Colonic mucosa (tissue), 4 donors: Measurements from ENCODE around the gene AGFG1. TPM values are rescaled to one million over a fixed set of nuclear protein-coding genes. Genes with fewer than 3 reads are reported as not detected.

Experiments
- DNase-seq: peaks from one replicate; pipeline ENCODE4 v3.0.0-alpha.2; 2020
- H3K27ac ChIP-seq: fragments of 200-600 bp; one replicate; pipeline ENCODE4 v1.8.0; 2021
- H3K27me3 ChIP-seq: fragments of 200-600 bp; one replicate; pipeline ENCODE4 v1.8.0; 2021
- H3K36me3 ChIP-seq: fragments of 200-600 bp; one replicate; pipeline ENCODE4 v1.8.0; 2021
- H3K4me1 ChIP-seq: fragments of 200-600 bp; one replicate; pipeline ENCODE4 v1.8.0; 2021; ENCODE audit warnings: mild to moderate bottlenecking
- H3K4me3 ChIP-seq: fragments of 200-600 bp; one replicate; pipeline ENCODE4 v1.8.0; 2021
- H3K9ac ChIP-seq, 2 donors: one replicate each; pipeline ENCODE4 v1.7.0; 2013; ENCODE audit warnings: control low read depth in 2 of 2, low read depth in 2 of 2, low read length in 2 of 2
- H3K9me3 ChIP-seq: fragments of 200-600 bp; one replicate; pipeline ENCODE4 v1.8.0; 2021
- CTCF ChIP-seq: fragments of 200-600 bp; IDR thresholded peaks from one replicate; pipeline ENCODE4 v1.8.0; 2022; ENCODE audit warnings: antibody characterized with exemption, mild to moderate bottlenecking
- intact Hi-C: fragments of 100-400 bp; cut with DNase I; formaldehyde crosslinking; loops from one replicate; pipeline ENCODE4 v1.14.1; 2022
- total RNA-seq, 2 donors: library from RNA; stranded (reverse); fragmentation: NEBNext Ultra II Directional in 1 of 2; extraction: Animal tissue kit (Norgen Biotek cat#: 25700) in 1 of 2; gene quantifications; one replicate each; pipeline ENCODE4 v1.2.1, GENCODE V29; 2021
- donor health status: healthy.
- donor health status: DM: no; HTN: no; CAD: no.
- donor health status: DM: no; HTN: no; CAD: no.

Gene AGFG1
- total RNA-seq, 2 donors from 2014 or later, result 83.3 to 101 TPM

GRCh38 chr2:227524665-227525064, 52.7 kb downstream of the AGFG1 start:
- no peak for TF ChIP-seq CTCF
- no peak overlapping the region for H3K4me3 ChIP-seq
- no peaks in the 10 kb centered on the region for H3K36me3 ChIP-seq
- no peak overlapping the region for H3K9ac ChIP-seq
- H3K27me3 ChIP-seq, result no peaks in the 10 kb centered on the region
- intact Hi-C loops, result no loop called here
- no peak for DNase-seq
- no peak overlapping the region for H3K27ac ChIP-seq
- no peaks in the 10 kb centered on the region for H3K4me1 ChIP-seq
- no peaks in the 10 kb centered on the region for H3K9me3 ChIP-seq

DNA sequence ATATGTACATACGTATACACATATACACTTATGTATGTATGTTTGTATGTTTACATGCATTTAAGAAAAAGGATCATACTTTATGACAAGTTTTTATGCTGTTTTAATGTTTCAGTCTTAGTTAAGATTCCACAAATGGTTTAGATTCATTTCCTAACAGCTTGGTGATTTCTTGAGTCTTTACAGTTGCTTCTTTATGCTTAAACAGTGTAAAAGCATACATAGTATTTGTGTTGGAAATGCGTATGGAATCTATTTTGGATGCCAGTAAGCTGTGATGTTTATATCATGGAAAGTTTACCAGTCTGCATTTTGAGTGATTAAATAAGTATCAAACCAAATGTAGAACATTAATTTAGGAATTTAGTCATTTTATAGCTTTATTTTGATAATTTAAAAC, 55.4 kb downstream of the AGFG1 start:
- no peak overlapping the region for H3K9ac ChIP-seq
- H3K9me3 ChIP-seq, result no peaks in the 10 kb centered on the region
- intact Hi-C loops, result no loop called here
- no peak for TF ChIP-seq CTCF
- no peaks in the 10 kb centered on the region for H3K36me3 ChIP-seq
- H3K27ac ChIP-seq, result no peak overlapping the region
- H3K27me3 ChIP-seq, result no peaks in the 10 kb centered on the region
- no peaks in the 10 kb centered on the region for H3K4me1 ChIP-seq
- no peak for DNase-seq
- H3K4me3 ChIP-seq, result no peak overlapping the region

- TF ChIP-seq CTCF, result no peak
These were observed 56.8 kb downstream of the AGFG1 start for GRCh38 chr2:227528803-227529202.

DNA sequence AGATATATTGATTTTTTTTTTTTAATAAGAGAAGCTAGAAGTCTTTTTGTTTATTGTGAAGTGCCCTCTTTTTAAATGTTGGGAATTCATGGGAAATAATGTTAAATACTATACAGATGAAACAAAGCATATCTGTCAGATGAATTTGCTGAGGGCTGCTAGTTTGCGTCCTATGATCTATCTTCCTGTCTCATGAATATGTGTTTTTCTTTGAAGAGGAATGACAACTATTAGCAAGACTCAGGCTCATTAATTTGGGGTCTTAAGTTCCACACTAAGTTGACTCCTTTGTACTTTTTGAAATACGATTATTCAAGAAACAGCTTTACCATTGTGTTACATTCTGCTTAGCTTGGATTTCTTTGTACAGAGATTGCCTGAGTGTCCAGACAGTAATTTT, 57.9 kb downstream of the AGFG1 start:
- Histone ChIP-seq H3K27me3 (no peaks in the 10 kb centered on the region), H3K9ac (no peak overlapping the region), H3K4me1 (no peaks in the 10 kb centered on the region), H3K27ac (no peak overlapping the region), H3K4me3 (no peak overlapping the region), H3K9me3 (no peaks in the 10 kb centered on the region), H3K36me3 (no peaks in the 10 kb centered on the region)
- no peak for DNase-seq
- TF ChIP-seq CTCF, result no peak
- intact Hi-C loops, result no loop called here

More at GRCh38 chr2:227528803-227529202, 56.8 kb downstream of the AGFG1 start:
- no peaks in the 10 kb centered on the region for H3K36me3 ChIP-seq
- H3K9ac ChIP-seq, result no peak overlapping the region
- H3K27me3 ChIP-seq, result no peaks in the 10 kb centered on the region
- H3K27ac ChIP-seq, result no peak overlapping the region
- intact Hi-C loops, result no loop called here
- no peak for DNase-seq
- no peaks in the 10 kb centered on the region for H3K9me3 ChIP-seq
- H3K4me3 ChIP-seq, result no peak overlapping the region
- H3K4me1 ChIP-seq, result no peaks in the 10 kb centered on the region

- Histone ChIP-seq H3K36me3 (peaks cover 4% of the 10 kb centered on the region), H3K4me3 (no peak overlapping the region), H3K27ac (no peak overlapping the region)
These were observed 62.8 kb downstream of the AGFG1 start for GRCh38 chr2:227534714-227535113.

More at GRCh38 chr2:227534714-227535113, 62.8 kb downstream of the AGFG1 start:
- no peaks in the 10 kb centered on the region for H3K4me1 ChIP-seq
- H3K27me3 ChIP-seq, result no peaks in the 10 kb centered on the region
- no peak for DNase-seq
- TF ChIP-seq CTCF, result no peak
- H3K9ac ChIP-seq, result no peak overlapping the region
- no peaks in the 10 kb centered on the region for H3K9me3 ChIP-seq
- intact Hi-C loops, result no loop called here
